Measurements from ENCODE around the gene FADS1. TPM values are rescaled to one million over a fixed set of nuclear protein-coding genes. Genes with fewer than 3 reads are reported as not detected.

FADS1 gene
- total RNA-seq, 1 donor from 2014 or later, result 99.3 TPM

GRCh38 chr11:61802605-61803004 is 14.2 kb downstream of the FADS1 start:
- intact Hi-C loops (cut with DNase I), result loop anchor here (10.0 kb wide), 1 partner anchor 82 kb away; no protein-coding TSS in a partner anchor
- DNase-seq (ENCODE audit: low spot score) (no peak), ATAC-seq (no peak)

- ATAC-seq (no peak), DNase-seq (ENCODE audit: low spot score) (no peak)
- intact Hi-C loops (cut with DNase I), result loop anchor here (10.0 kb wide), 1 partner anchor 84 kb away; no protein-coding TSS in a partner anchor
These were observed 16.2 kb downstream of the FADS1 start for GRCh38 chr11:61800331-61801281.

GRCh38 chr11:61799665-61800284 is 17.0 kb downstream of the FADS1 start:
- intact Hi-C loops (cut with DNase I), result loop anchor here (10.0 kb wide), 1 partner anchor 85 kb away; no protein-coding TSS in a partner anchor
- no peak for ATAC-seq

GRCh38 chr11:61797263-61797944 is 19.4 kb downstream of the FADS1 start:
- DNase-seq (ENCODE audit: low spot score) (peak; percentile 89), ATAC-seq (peak; percentile 48)
- intact Hi-C loops (cut with DNase I), result no loop called here

More at GRCh38 chr11:61799665-61800284, 17.0 kb downstream of the FADS1 start:
- no peak for DNase-seq (ENCODE audit: low spot score)

- ATAC-seq (no peak), DNase-seq (ENCODE audit: low spot score) (no peak)
- intact Hi-C loops (cut with DNase I), result no loop called here
These were observed 20.8 kb downstream of the FADS1 start for GRCh38 chr11:61795876-61796526.

GRCh38 chr11:61795459-61795858 is 21.3 kb downstream of the FADS1 start:
- intact Hi-C loops (cut with DNase I), result no loop called here
- no peak for DNase-seq (ENCODE audit: low spot score)
- ATAC-seq, result no peak

GRCh38 chr11:61794579-61794978 is 22.2 kb downstream of the FADS1 start:
- no peak for ATAC-seq
- intact Hi-C loops (cut with DNase I), result no loop called here
- DNase-seq (ENCODE audit: low spot score), result no peak

GRCh38 chr11:61793829-61794204 is 23.0 kb downstream of the FADS1 start:
- intact Hi-C loops (cut with DNase I), result no loop called here
- ATAC-seq (no peak), DNase-seq (ENCODE audit: low spot score) (no peak)

GRCh38 chr11:61793083-61793828 is 23.5 kb downstream of the FADS1 start:
- DNase-seq (ENCODE audit: low spot score), result no peak
- no peak for ATAC-seq
- intact Hi-C loops (cut with DNase I), result no loop called here

- DNase-seq (ENCODE audit: low spot score), result peak; percentile 94
- intact Hi-C loops (cut with DNase I), result no loop called here
- peak; percentile 95 for ATAC-seq
These were observed 24.3 kb downstream of the FADS1 start, which contains the start of the genes FEN1 and TMEM258 for GRCh38 chr11:61792310-61793082. FEN1 (plus strand) TSS chr11:61792911; CDS start chr11:61795362, 2,451 bp downstream. TMEM258 (minus strand) TSS chr11:61792599; CDS start chr11:61792558, 41 bp downstream.

- peak; percentile 77 for ATAC-seq
- intact Hi-C loops (cut with DNase I), result no loop called here
- DNase-seq (ENCODE audit: low spot score), result peak; percentile 86
These were observed 25.0 kb downstream of the FADS1 start for GRCh38 chr11:61791737-61792309.

- no peak for DNase-seq (ENCODE audit: low spot score)
- intact Hi-C loops (cut with DNase I), result no loop called here
These were observed 28.8 kb downstream of the FADS1 start for GRCh38 chr11:61787928-61788491.

GRCh38 chr11:61785837-61786402 is 30.9 kb downstream of the FADS1 start:
- DNase-seq (ENCODE audit: low spot score), result no peak
- intact Hi-C loops (cut with DNase I), result no loop called here
- no peak for ATAC-seq

More at GRCh38 chr11:61787928-61788491, 28.8 kb downstream of the FADS1 start:
- no peak for ATAC-seq

GRCh38 chr11:61784506-61784805 is 32.3 kb downstream of the FADS1 start:
- DNase-seq (ENCODE audit: low spot score), result no peak
- intact Hi-C loops (cut with DNase I), result no loop called here
- ATAC-seq, result no peak

- ATAC-seq (no peak), DNase-seq (ENCODE audit: low spot score) (no peak)
- intact Hi-C loops (cut with DNase I), result no loop called here
These were observed 32.9 kb downstream of the FADS1 start for GRCh38 chr11:61783717-61784505.

GRCh38 chr11:61782841-61783240 is 34.0 kb downstream of the FADS1 start:
- intact Hi-C loops (cut with DNase I), result no loop called here
- ATAC-seq (no peak), DNase-seq (ENCODE audit: low spot score) (no peak)

All from sciatic nerve (tissue), 2 donors.